Measurements from ENCODE around the gene LURAP1L. TPM values are rescaled to one million over a fixed set of nuclear protein-coding genes. Genes with fewer than 3 reads are reported as not detected.

LURAP1L gene
- total RNA-seq, 5 donors from 2014 or later (not counting 1 experiment from before 2014, with no cell fraction given), result not detected

GRCh38 chr9:12801663-12802062, 26.8 kb downstream of the LURAP1L start:
- Mint-ChIP-seq H3K27me3 (no peaks in the 10 kb centered on the region), H3K9me3 (peaks cover 9 to 10% (median 9%) of the 10 kb centered on the region in 3 donors), H3K27ac (no peak overlapping the region), H3K4me1 (no peaks in the 10 kb centered on the region), H3K36me3 (no peaks in the 10 kb centered on the region), H3K4me3 (no peak overlapping the region)
- H3K27me3 ChIP-seq (replicated peaks in 1 of 2; ENCODE audit: control insufficient read depth in 2 of 2, extremely low read depth in 1 of 2, insufficient read depth in 2 of 2, low read length in 1 of 2), result no peaks in the 10 kb centered on the region
- no peaks in the 10 kb centered on the region for H3K4me1 ChIP-seq (ENCODE audit: control insufficient read depth in 1 of 2, extremely low read depth in 1 of 2, insufficient read depth in 2 of 2, low read length in 2 of 2)
- ChIA-PET CTCF (no interaction called here), POLR2A (no interaction called here)
- no peak for ATAC-seq (replicated peaks in 1 of 4)
- no peak overlapping the region for H3K4me3 ChIP-seq (ENCODE audit: control insufficient read depth in 1 of 2, extremely low read depth in 1 of 2, low read length in 1 of 2)
- no peaks in the 10 kb centered on the region for H3K36me3 ChIP-seq (ENCODE audit: control insufficient read depth in 2 of 2, extremely low read depth in 1 of 2, insufficient read depth in 1 of 2, low read length in 1 of 2)
- H3K9me3 ChIP-seq, result no peaks in the 10 kb centered on the region
- DNase-seq, result no peak
- no peak overlapping the region for H3K27ac ChIP-seq (ENCODE audit: low read length)

GRCh38 chr9:12802093-12802492, 27.3 kb downstream of the LURAP1L start:
- Histone ChIP-seq H3K4me3 (ENCODE audit: control insufficient read depth in 1 of 2, extremely low read depth in 1 of 2, low read length in 1 of 2) (no peak overlapping the region), H3K9me3 (no peaks in the 10 kb centered on the region), H3K27ac (ENCODE audit: low read length) (no peak overlapping the region), H3K36me3 (ENCODE audit: control insufficient read depth in 2 of 2, extremely low read depth in 1 of 2, insufficient read depth in 1 of 2, low read length in 1 of 2) (no peaks in the 10 kb centered on the region), H3K4me1 (ENCODE audit: control insufficient read depth in 1 of 2, extremely low read depth in 1 of 2, insufficient read depth in 2 of 2, low read length in 2 of 2) (no peaks in the 10 kb centered on the region), H3K27me3 (replicated peaks in 1 of 2; ENCODE audit: control insufficient read depth in 2 of 2, extremely low read depth in 1 of 2, insufficient read depth in 2 of 2, low read length in 1 of 2) (no peaks in the 10 kb centered on the region)
- Mint-ChIP-seq H3K27ac (no peak overlapping the region), H3K4me1 (no peaks in the 10 kb centered on the region), H3K9me3 (peaks cover 6 to 10% (median 9%) of the 10 kb centered on the region in 3 donors), H3K27me3 (no peaks in the 10 kb centered on the region), H3K4me3 (no peak overlapping the region), H3K36me3 (no peaks in the 10 kb centered on the region)
- whole genome bisulfite sequencing (ENCODE audit: insufficient coverage), result 20% methylated on average over 1 of the region's 1 CpG
- ATAC-seq (replicated peaks in 1 of 4) (no peak), DNase-seq (no peak)
- ChIA-PET CTCF (no interaction called here), POLR2A (no interaction called here)

GRCh38 chr9:12808569-12808968, 33.7 kb downstream of the LURAP1L start:
- Histone ChIP-seq H3K27ac (ENCODE audit: low read length) (no peak overlapping the region), H3K4me3 (ENCODE audit: control insufficient read depth in 1 of 2, extremely low read depth in 1 of 2, low read length in 1 of 2) (no peak overlapping the region), H3K9me3 (no peaks in the 10 kb centered on the region), H3K27me3 (replicated peaks in 1 of 2; ENCODE audit: control insufficient read depth in 2 of 2, extremely low read depth in 1 of 2, insufficient read depth in 2 of 2, low read length in 1 of 2) (no peaks in the 10 kb centered on the region), H3K4me1 (ENCODE audit: control insufficient read depth in 1 of 2, extremely low read depth in 1 of 2, insufficient read depth in 2 of 2, low read length in 2 of 2) (no peaks in the 10 kb centered on the region), H3K36me3 (ENCODE audit: control insufficient read depth in 2 of 2, extremely low read depth in 1 of 2, insufficient read depth in 1 of 2, low read length in 1 of 2) (no peaks in the 10 kb centered on the region)
- ATAC-seq (replicated peaks in 1 of 4) (no peak), DNase-seq (no peak)
- Mint-ChIP-seq H3K4me3 (no peak overlapping the region), H3K27me3 (no peaks in the 10 kb centered on the region), H3K4me1 (no peaks in the 10 kb centered on the region), H3K27ac (no peak overlapping the region), H3K9me3 (peaks cover 3 to 22% (median 3%) of the 10 kb centered on the region in 3 donors), H3K36me3 (no peaks in the 10 kb centered on the region)
- no CpG with 5 or more reads among the region's 1 CpG for WGBS (ENCODE audit: insufficient coverage)
- ChIA-PET CTCF (no interaction called here), POLR2A (no interaction called here)

GRCh38 chr9:12809720-12810119, 34.9 kb downstream of the LURAP1L start:
- no peaks in the 10 kb centered on the region for H3K4me1 Mint-ChIP-seq
- DNase-seq, result no peak
- Histone ChIP-seq H3K36me3 (ENCODE audit: control insufficient read depth in 2 of 2, extremely low read depth in 1 of 2, insufficient read depth in 1 of 2, low read length in 1 of 2) (no peaks in the 10 kb centered on the region), H3K4me1 (ENCODE audit: control insufficient read depth in 1 of 2, extremely low read depth in 1 of 2, insufficient read depth in 2 of 2, low read length in 2 of 2) (no peaks in the 10 kb centered on the region), H3K4me3 (ENCODE audit: control insufficient read depth in 1 of 2, extremely low read depth in 1 of 2, low read length in 1 of 2) (no peak overlapping the region), H3K9me3 (no peaks in the 10 kb centered on the region), H3K27me3 (replicated peaks in 1 of 2; ENCODE audit: control insufficient read depth in 2 of 2, extremely low read depth in 1 of 2, insufficient read depth in 2 of 2, low read length in 1 of 2) (no peaks in the 10 kb centered on the region), H3K27ac (ENCODE audit: low read length) (no peak overlapping the region)
- peaks cover 3 to 22% (median 3%) of the 10 kb centered on the region in 3 donors for H3K9me3 Mint-ChIP-seq
- CTCF ChIA-PET, result interaction anchor here in 1 of 2 donors (0.6 kb wide), 1 partner anchor 19 kb away, joined by 3 read pairs; no protein-coding TSS in a partner anchor
- WGBS (ENCODE audit: insufficient coverage), result 57% methylated on average over 1 of the region's 2 CpGs
- H3K27ac Mint-ChIP-seq, result no peak overlapping the region
- H3K36me3 Mint-ChIP-seq, result no peaks in the 10 kb centered on the region
- POLR2A ChIA-PET, result no interaction called here
- no peak overlapping the region for H3K4me3 Mint-ChIP-seq
- H3K27me3 Mint-ChIP-seq, result no peaks in the 10 kb centered on the region
- no peak for ATAC-seq (replicated peaks in 1 of 4)

- Mint-ChIP-seq H3K27me3 (no peaks in the 10 kb centered on the region), H3K27ac (no peak overlapping the region), H3K4me1 (no peaks in the 10 kb centered on the region), H3K9me3 (peaks cover 3 to 17% (median 6%) of the 10 kb centered on the region in 3 donors), H3K4me3 (no peak overlapping the region), H3K36me3 (no peaks in the 10 kb centered on the region)
- ATAC-seq (replicated peaks in 1 of 4) (no peak), DNase-seq (no peak)
- WGBS (ENCODE audit: insufficient coverage), result 71% methylated on average over 1 of the region's 3 CpGs
- POLR2A ChIA-PET, result no interaction called here
- CTCF ChIA-PET, result no interaction called here
- Histone ChIP-seq H3K4me1 (ENCODE audit: control insufficient read depth in 1 of 2, extremely low read depth in 1 of 2, insufficient read depth in 2 of 2, low read length in 2 of 2) (no peaks in the 10 kb centered on the region), H3K27ac (ENCODE audit: low read length) (no peak overlapping the region), H3K9me3 (no peaks in the 10 kb centered on the region), H3K27me3 (replicated peaks in 1 of 2; ENCODE audit: control insufficient read depth in 2 of 2, extremely low read depth in 1 of 2, insufficient read depth in 2 of 2, low read length in 1 of 2) (no peaks in the 10 kb centered on the region), H3K4me3 (ENCODE audit: control insufficient read depth in 1 of 2, extremely low read depth in 1 of 2, low read length in 1 of 2) (no peak overlapping the region), H3K36me3 (ENCODE audit: control insufficient read depth in 2 of 2, extremely low read depth in 1 of 2, insufficient read depth in 1 of 2, low read length in 1 of 2) (no peaks in the 10 kb centered on the region)
These were observed 37.1 kb downstream of the LURAP1L start for GRCh38 chr9:12811935-12812334.

- Mint-ChIP-seq H3K4me1 (no peaks in the 10 kb centered on the region), H3K27ac (no peak overlapping the region), H3K4me3 (no peak overlapping the region), H3K36me3 (no peaks in the 10 kb centered on the region), H3K9me3 (peaks cover 3 to 12% (median 9%) of the 10 kb centered on the region in 3 donors), H3K27me3 (no peaks in the 10 kb centered on the region)
- Histone ChIP-seq H3K4me3 (ENCODE audit: control insufficient read depth in 1 of 2, extremely low read depth in 1 of 2, low read length in 1 of 2) (no peak overlapping the region), H3K4me1 (ENCODE audit: control insufficient read depth in 1 of 2, extremely low read depth in 1 of 2, insufficient read depth in 2 of 2, low read length in 2 of 2) (no peaks in the 10 kb centered on the region), H3K36me3 (ENCODE audit: control insufficient read depth in 2 of 2, extremely low read depth in 1 of 2, insufficient read depth in 1 of 2, low read length in 1 of 2) (no peaks in the 10 kb centered on the region), H3K27ac (ENCODE audit: low read length) (no peak overlapping the region), H3K9me3 (no peaks in the 10 kb centered on the region), H3K27me3 (replicated peaks in 1 of 2; ENCODE audit: control insufficient read depth in 2 of 2, extremely low read depth in 1 of 2, insufficient read depth in 2 of 2, low read length in 1 of 2) (no peaks in the 10 kb centered on the region)
- DNase-seq (no peak), ATAC-seq (replicated peaks in 1 of 4) (no peak)
- CTCF ChIA-PET, result no interaction called here
- no CpG with 5 or more reads among the region's 1 CpG for WGBS (ENCODE audit: insufficient coverage)
- POLR2A ChIA-PET, result no interaction called here
These were observed 37.9 kb downstream of the LURAP1L start for GRCh38 chr9:12812710-12813109.

GRCh38 chr9:12813533-12813932, 38.7 kb downstream of the LURAP1L start:
- H3K27me3 ChIP-seq (replicated peaks in 1 of 2; ENCODE audit: control insufficient read depth in 2 of 2, extremely low read depth in 1 of 2, insufficient read depth in 2 of 2, low read length in 1 of 2), result no peaks in the 10 kb centered on the region
- no peaks in the 10 kb centered on the region for H3K36me3 Mint-ChIP-seq
- no peaks in the 10 kb centered on the region for H3K4me1 ChIP-seq (ENCODE audit: control insufficient read depth in 1 of 2, extremely low read depth in 1 of 2, insufficient read depth in 2 of 2, low read length in 2 of 2)
- no peaks in the 10 kb centered on the region for H3K36me3 ChIP-seq (ENCODE audit: control insufficient read depth in 2 of 2, extremely low read depth in 1 of 2, insufficient read depth in 1 of 2, low read length in 1 of 2)
- DNase-seq, result no peak
- no peaks in the 10 kb centered on the region for H3K27me3 Mint-ChIP-seq
- ChIA-PET CTCF (no interaction called here), POLR2A (no interaction called here)
- H3K4me3 Mint-ChIP-seq, result no peak overlapping the region
- no peak overlapping the region for H3K27ac ChIP-seq (ENCODE audit: low read length)
- peaks cover 6 to 14% (median 14%) of the 10 kb centered on the region in 3 donors for H3K9me3 Mint-ChIP-seq
- no peaks in the 10 kb centered on the region for H3K9me3 ChIP-seq
- H3K27ac Mint-ChIP-seq, result no peak overlapping the region
- WGBS (ENCODE audit: insufficient coverage), result no CpG with 5 or more reads among the region's 1 CpG
- H3K4me1 Mint-ChIP-seq, result peaks cover 0 to 4% (median 0%) of the 10 kb centered on the region in 3 donors
- no peak overlapping the region for H3K4me3 ChIP-seq (ENCODE audit: control insufficient read depth in 1 of 2, extremely low read depth in 1 of 2, low read length in 1 of 2)
- ATAC-seq (replicated peaks in 1 of 4), result no peak
